Adrenal gland (tissue), 12 donors: ENCODE measurements around the gene TLCD2. TPM values are rescaled to one million over a fixed set of nuclear protein-coding genes. Genes with fewer than 3 reads are reported as not detected.
A peak's percentile ranks its signal among the peaks of the same experiment; 100 is the strongest.

ENCODE experiments used
- DNase-seq, 7 donors: peaks; one replicate each; pipeline ENCODE4 v3.0.0-alpha.2; 2019 to 2020
- H3K27ac ChIP-seq, 5 donors: fragments of 200-600 bp; sonication (generic) in 4 of 5; 1 replicate in 3 of 5; 2 replicates in 2 of 5; pipeline versions ENCODE4 v1.5.1 to v1.8.0; 2016 to 2020; ENCODE audit warnings: mild to moderate bottlenecking in 1 of 5
- H3K27me3 ChIP-seq: fragments of 200-600 bp; 2 replicates; pipeline ENCODE4 v1.8.0; 2021
- H3K36me3 ChIP-seq, 2 donors: fragments of 200-600 bp; replicated peaks in 1 of 2; 1 replicate in 1 of 2; 2 replicates in 1 of 2; pipeline versions ENCODE4 v1.5.1 to v1.8.0; 2018 to 2022
- H3K4me1 ChIP-seq, 2 donors: fragments of 200-600 bp; replicated peaks in 1 of 2; 1 replicate in 1 of 2; 2 replicates in 1 of 2; pipeline versions ENCODE4 v1.5.1 to v1.8.0; 2018 to 2021
- H3K4me3 ChIP-seq, 4 donors: fragments of 200-600 bp; sonication (generic) in 3 of 4; one replicate each; pipeline ENCODE4 v1.5.1; 2016 to 2018
- H3K9me3 ChIP-seq, 3 donors: fragments of 200-600 bp; sonication (generic) in 1 of 3; replicated peaks in 1 of 3; 1 replicate in 2 of 3; 2 replicates in 1 of 3; pipeline versions ENCODE4 v1.5.1 to v1.8.0; 2016 to 2021
- CTCF ChIP-seq, 6 experiments: fragments of 450-650 bp in 4 of 6; fragments of 200-600 bp in 2 of 6; sonication (generic) in 1 of 6; IDR thresholded peaks; 1 replicate in 5 of 6; 2 replicates in 1 of 6; pipeline versions ENCODE4 v1.5.1 to v1.8.0; 2016 to 2021; ENCODE audit warnings: antibody characterized with exemption in 6 of 6, mild to moderate bottlenecking in 2 of 6, moderate library complexity in 1 of 6
- POLR2A ChIP-seq, 2 donors: fragments of 450-650 bp; IDR thresholded peaks; one replicate each; pipeline ENCODE4 v1.6.1; 2017; ENCODE audit warnings: antibody characterized with exemption in 2 of 2, mild to moderate bottlenecking in 2 of 2, moderate library complexity in 1 of 2
- WGBS, 4 donors: extraction: QIAGEN DNeasy Blood & Tissue Kit in 2 of 4; methylation state at CpG; one replicate each; pipeline versions ENCODE4 v1.1.5 to v1.1.7; 2013 to 2017; 5-methylcytosine and 5-hydroxymethylcytosine counted together
- intact Hi-C, 2 donors: fragments of 100-400 bp; cut with DNase I; formaldehyde crosslinking; loops; one replicate each; pipeline versions ENCODE4 v1.14.1 to v1.15.0; 2022 to 2023
- polyA plus RNA-seq, 3 donors: library from polyadenylated mRNA; stranded (reverse); fragments of 200-250 nt in 2 of 3; fragments of 350-450 nt in 1 of 3; fragmentation: Illumina TruSeq in 1 of 3; extraction: RNeasy Lipid Tissue Mini Kit (QIAGEN cat#74804) in 1 of 3; gene quantifications; one replicate each; pipeline ENCODE4 v1.2.3, GENCODE V29; 2013 to 2014
- total RNA-seq, 9 donors: library from RNA; depleted of rRNA in 4 of 9; stranded (reverse); fragments of >200 nt in 4 of 9; fragments of 120-200 nt in 1 of 9; fragmentation: NEBNext Ultra II Directional in 1 of 9; extraction: Animal tissue kit (Norgen Biotek cat#: 25700) in 1 of 9; gene quantifications; one replicate each; pipeline versions ENCODE4 v1.1.0 to v1.2.4, GENCODE V29; 2013 to 2023
- donor health status: healthy with polysubstance abuse.
- donor health status: Bipolar disorder and iron deficiency.
- donor health status: DM: yes; HTN: yes; CAD: no.
- donor health status: DM: no; HTN: no; CAD: no.
- donor health status: DM: no; HTN: no; CAD: no.
- donor health status: DM: yes; HTN: yes; CAD: no.

Gene TLCD2
- total and polyA plus RNA-seq, 12 donors = 4.3 to 58.8 (median 10.6) TPM

DNA sequence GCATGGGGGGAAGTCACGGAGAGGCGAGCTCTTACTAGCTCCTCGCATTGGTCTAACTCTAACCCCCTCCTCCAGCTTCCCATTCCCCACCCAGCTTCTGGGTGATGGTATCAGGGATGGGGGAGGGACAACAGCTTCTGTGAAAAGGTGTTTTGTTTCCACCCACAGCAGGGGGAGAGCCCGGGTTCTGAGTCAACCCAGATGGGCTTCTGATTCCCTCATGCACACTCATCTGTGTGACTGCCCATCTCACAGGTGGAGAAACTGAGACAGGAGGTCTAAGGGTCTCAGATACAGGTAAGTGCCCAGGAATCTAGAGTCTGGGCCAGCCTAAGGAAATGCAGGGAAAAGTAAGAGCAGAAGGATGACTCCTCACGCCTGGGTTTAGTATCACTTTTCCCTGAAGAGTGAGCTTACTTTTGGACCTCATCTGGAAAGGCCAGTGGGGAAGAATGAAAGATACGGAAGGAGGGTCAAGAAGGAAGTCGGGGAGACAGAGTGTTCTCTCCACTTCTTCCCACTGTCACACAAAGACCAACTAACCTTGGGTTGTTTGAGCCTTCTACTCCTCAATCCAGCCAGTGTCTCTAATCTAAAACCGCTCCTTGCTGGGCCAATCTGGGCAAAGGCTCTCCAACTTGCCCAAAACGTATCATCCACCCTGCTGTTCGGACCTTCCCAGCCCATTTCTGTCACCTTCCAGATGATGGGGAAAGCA lies 3.1 kb upstream of the TLCD2 start:
- peak overlapping the region in 1 of 4 donors; percentile 100 for H3K4me3 ChIP-seq
- TF ChIP-seq CTCF (IDR thresholded peaks at IDR 0.05) = no peak
- TF ChIP-seq POLR2A (IDR thresholded peaks at IDR 0.05) = no peak
- peak in 1 of 7 donors; percentile 54 for DNase-seq
- H3K27ac ChIP-seq = peak overlapping the region; percentile 53 to 100 (median 100)
- no peaks in the 10 kb centered on the region for H3K27me3 ChIP-seq
- peaks cover 0 to 27% of the 10 kb centered on the region in 2 donors for H3K36me3 ChIP-seq
- 50 to 59% (median 53%) methylated on average over 9 to 10 of the region's 10 CpGs for WGBS, 4 donors
- intact Hi-C loops = loop anchor here in 1 of 2 donors (5.0 kb wide), 1 partner anchor 36 kb away; no protein-coding TSS in a partner anchor
- H3K4me1 ChIP-seq = peaks cover 28 to 50% of the 10 kb centered on the region in 2 donors
- no peaks in the 10 kb centered on the region for H3K9me3 ChIP-seq

DNA sequence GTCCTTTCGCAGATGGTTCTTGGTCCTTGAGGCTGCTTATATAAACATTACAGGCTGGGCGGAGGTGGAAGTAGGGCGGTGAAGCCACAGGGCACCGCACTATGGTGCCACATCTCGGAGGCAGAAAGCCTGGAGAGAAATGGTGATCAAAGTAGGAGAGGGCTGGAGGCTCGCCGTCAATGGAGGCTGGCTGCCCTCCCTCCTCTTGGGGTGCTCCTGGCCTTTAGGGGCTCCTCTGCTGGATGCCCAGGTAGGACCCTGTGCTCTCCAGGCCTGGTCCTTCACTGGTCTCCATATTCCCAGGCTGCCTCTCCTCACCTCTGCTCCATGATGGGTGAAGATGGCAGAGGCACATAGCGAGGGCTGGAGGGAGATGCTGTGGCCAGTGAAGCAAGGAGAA lies 2.1 kb upstream of the TLCD2 start:
- no peak overlapping the region for H3K4me3 ChIP-seq
- 70 to 86% (median 76%) methylated on average over 8 of the region's 8 CpGs for WGBS, 4 donors
- peak overlapping the region in 2 of 5 donors; percentile 100 for H3K27ac ChIP-seq
- peaks cover 28 to 43% of the 10 kb centered on the region in 2 donors for H3K4me1 ChIP-seq
- peak in 1 of 7 donors; percentile 55 for DNase-seq
- H3K27me3 ChIP-seq = no peaks in the 10 kb centered on the region
- TF ChIP-seq CTCF (IDR thresholded peaks at IDR 0.05) (no peak), POLR2A (IDR thresholded peaks at IDR 0.05) (no peak)
- no peaks in the 10 kb centered on the region for H3K9me3 ChIP-seq
- H3K36me3 ChIP-seq = peaks cover 0 to 27% of the 10 kb centered on the region in 2 donors
- intact Hi-C loops = loop anchor here in 1 of 2 donors (5.0 kb wide), 1 partner anchor 35 kb away; no protein-coding TSS in a partner anchor

DNA sequence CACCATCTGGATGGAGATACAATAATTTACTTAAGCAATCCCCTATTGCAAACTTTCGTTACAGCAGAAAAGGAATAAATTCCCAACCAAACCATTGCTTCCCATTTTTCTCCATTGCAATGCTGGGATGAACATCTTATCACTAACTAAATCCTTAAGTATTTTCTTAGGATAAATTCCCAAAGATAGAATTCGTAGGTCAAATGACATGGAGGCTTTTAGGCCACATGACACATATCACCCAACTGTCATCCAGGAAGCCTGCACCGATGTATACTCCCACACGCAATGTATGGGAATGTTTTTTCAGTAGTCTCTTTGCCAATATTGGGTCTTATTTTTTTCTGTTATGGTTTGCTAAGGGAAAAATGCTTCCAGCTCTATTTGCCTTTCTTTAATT lies 1.6 kb upstream of the TLCD2 start:
- Histone ChIP-seq H3K9me3 (no peaks in the 10 kb centered on the region), H3K36me3 (peaks cover 0 to 27% of the 10 kb centered on the region in 2 donors), H3K4me1 (peaks cover 28 to 43% of the 10 kb centered on the region in 2 donors), H3K27ac (peak overlapping the region in 2 of 5 donors; percentile 100), H3K4me3 (no peak overlapping the region), H3K27me3 (no peaks in the 10 kb centered on the region)
- intact Hi-C loops = loop anchor here (2.0 to 5.0 kb wide), 2 partner anchors 27 to 35 kb away; partner anchors contain the start of gene PRPF8 (in 1 of the 2)
- TF ChIP-seq CTCF (IDR thresholded peaks at IDR 0.05) = no peak
- 65 to 72% (median 70%) methylated on average over 4 of the region's 4 CpGs for WGBS, 4 donors
- DNase-seq = no peak

GRCh38 chr17:1710807-1711553 lies 803 bp upstream of the TLCD2 start:
- H3K27me3 ChIP-seq = no peaks in the 10 kb centered on the region
- H3K4me3 ChIP-seq = peak overlapping the region in 3 of 4 donors; percentile 56 to 96 (median 85)
- DNase-seq = peak in 2 of 7 donors; percentile 32 to 68
- intact Hi-C loops = loop anchor here (2.0 to 5.0 kb wide), 2 partner anchors 26 to 34 kb away; partner anchors contain the start of gene PRPF8 (in 1 of the 2)
- H3K4me1 ChIP-seq = peaks cover 28 to 43% of the 10 kb centered on the region in 2 donors
- peaks cover 0 to 27% of the 10 kb centered on the region in 2 donors for H3K36me3 ChIP-seq
- no peak for TF ChIP-seq CTCF (IDR thresholded peaks at IDR 0.05)
- TF ChIP-seq POLR2A (IDR thresholded peaks at IDR 0.05) = no peak
- H3K9me3 ChIP-seq = no peaks in the 10 kb centered on the region
- H3K27ac ChIP-seq = peak overlapping the region; percentile 64 to 100 (median 82)
- WGBS, 4 donors = 30 to 37% (median 33%) methylated on average over 10 to 14 of the region's 14 CpGs
